Activated B cell treated with CpG ODN at 0.5 μM for 24 hours (primary cell): ENCODE results near the gene MYD88. TPM values are rescaled to one million over a fixed set of nuclear protein-coding genes. Genes with fewer than 3 reads are reported as not detected.

ENCODE experiments used
- ATAC-seq: fragments of 200-7000 bp; cut with Tn5 transposase; one replicate; pipeline ENCODE4 v1.10.0; 2021; ENCODE audit warnings: low read depth, mild to moderate bottlenecking, moderate library complexity
- CTCF ChIA-PET: fragments of 350-600 bp; sonication (Branson Sonifier 250); formaldehyde crosslinking; loops from one replicate; lab custom pipeline; 2021; ENCODE audit warnings: antibody characterized with exemption; lab: Charles Lee
- POLR2A ChIA-PET: fragments of 350-600 bp; sonication (Branson Sonifier 250); formaldehyde crosslinking; loops from one replicate; lab custom pipeline; 2021; ENCODE audit warnings: antibody characterized with exemption; lab: Charles Lee
- DNase-seq: peaks from one replicate; pipeline ENCODE4 v3.0.0; 2022
- H3K27ac Mint-ChIP-seq: one replicate; pipeline ENCODE4 v1.8.0; 2020; ENCODE audit warnings: mixed read lengths
- H3K27me3 Mint-ChIP-seq: one replicate; pipeline ENCODE4 v1.8.0; 2021; ENCODE audit warnings: mixed read lengths
- H3K36me3 Mint-ChIP-seq: one replicate; pipeline ENCODE4 v1.8.0; 2021; ENCODE audit warnings: low read depth, mixed read lengths
- H3K4me1 Mint-ChIP-seq: one replicate; pipeline ENCODE4 v1.8.0; 2021; ENCODE audit warnings: mixed read lengths
- H3K4me3 Mint-ChIP-seq: one replicate; pipeline ENCODE4 v1.8.0; 2020; ENCODE audit warnings: mild to moderate bottlenecking, mixed read lengths
- H3K9me3 Mint-ChIP-seq: one replicate; pipeline ENCODE4 v1.8.0; 2020; ENCODE audit warnings: mixed read lengths
- CTCF ChIP-seq: fragments of 200-600 bp; IDR thresholded peaks from one replicate; pipeline ENCODE4 v1.8.0; 2022; ENCODE audit warnings: antibody characterized with exemption, mild to moderate bottlenecking
- intact Hi-C: fragments of 100-400 bp; cut with micrococcal nuclease; formaldehyde crosslinking; loops from one replicate; pipeline ENCODE4 v1.15.1; 2024
- total RNA-seq: library from RNA; stranded (reverse); gene quantifications from 2 replicates; pipeline ENCODE4 v1.2.3, GENCODE V29; 2022

The MYD88 gene
- total RNA-seq, 1 donor from 2014 or later: 62.7 TPM

GRCh38 chr3:38122712-38123290 lies 15.7 kb upstream of the MYD88 start:
- intact Hi-C loops: no loop called here
- Mint-ChIP-seq H3K27ac (no peak overlapping the region), H3K4me3 (no peak overlapping the region), H3K9me3 (no peaks in the 10 kb centered on the region), H3K36me3 (peaks cover 79% of the 10 kb centered on the region), H3K27me3 (no peaks in the 10 kb centered on the region), H3K4me1 (peaks cover 2% of the 10 kb centered on the region)
- no peak for ATAC-seq
- no peak for DNase-seq
- ChIA-PET POLR2A (no interaction called here), CTCF (no interaction called here)
- no peak for TF ChIP-seq CTCF

GRCh38 chr3:38124324-38125122 lies 13.9 kb upstream of the MYD88 start:
- H3K4me1 Mint-ChIP-seq: no peaks in the 10 kb centered on the region
- H3K9me3 Mint-ChIP-seq: no peaks in the 10 kb centered on the region
- intact Hi-C loops: no loop called here
- H3K27ac Mint-ChIP-seq: no peak overlapping the region
- no peak for DNase-seq
- no peak for TF ChIP-seq CTCF
- H3K27me3 Mint-ChIP-seq: no peaks in the 10 kb centered on the region
- CTCF ChIA-PET: no interaction called here
- H3K36me3 Mint-ChIP-seq: peaks cover 88% of the 10 kb centered on the region
- no peak overlapping the region for H3K4me3 Mint-ChIP-seq
- POLR2A ChIA-PET: interaction anchor here (1.3 kb wide), 1 partner anchor 40 kb away, joined by 3 read pairs; the partner anchor contains the start of gene OXSR1
- ATAC-seq: no peak

GRCh38 chr3:38125305-38126120 lies 12.9 kb upstream of the MYD88 start:
- DNase-seq: no peak

GRCh38 chr3:38126121-38126892 lies 12.2 kb upstream of the MYD88 start:
- no peak for TF ChIP-seq CTCF
- CTCF ChIA-PET: interaction anchor here (0.6 kb wide), 1 partner anchor 1261 kb away, joined by 3 read pairs; no protein-coding TSS in a partner anchor
- peaks cover 5% of the 10 kb centered on the region for H3K4me1 Mint-ChIP-seq
- H3K4me3 Mint-ChIP-seq: no peak overlapping the region
- H3K27ac Mint-ChIP-seq: no peak overlapping the region
- intact Hi-C loops: no loop called here
- no peaks in the 10 kb centered on the region for H3K9me3 Mint-ChIP-seq
- DNase-seq (no peak), ATAC-seq (no peak)
- no peaks in the 10 kb centered on the region for H3K27me3 Mint-ChIP-seq
- POLR2A ChIA-PET: no interaction called here
- peaks cover 89% of the 10 kb centered on the region for H3K36me3 Mint-ChIP-seq

More at GRCh38 chr3:38125305-38126120, 12.9 kb upstream of the MYD88 start:
- H3K4me1 Mint-ChIP-seq: peaks cover 2% of the 10 kb centered on the region
- CTCF ChIA-PET: no interaction called here
- H3K27ac Mint-ChIP-seq: no peak overlapping the region
- no peak for ATAC-seq
- no peaks in the 10 kb centered on the region for H3K27me3 Mint-ChIP-seq
- peaks cover 88% of the 10 kb centered on the region for H3K36me3 Mint-ChIP-seq
- H3K9me3 Mint-ChIP-seq: no peaks in the 10 kb centered on the region
- POLR2A ChIA-PET: no interaction called here
- TF ChIP-seq CTCF: no peak
- intact Hi-C loops: no loop called here
- H3K4me3 Mint-ChIP-seq: no peak overlapping the region
